ENCODE results near the gene ARHGEF17. TPM values are rescaled to one million over a fixed set of nuclear protein-coding genes. Genes with fewer than 3 reads are reported as not detected.

The ARHGEF17 gene
- total and polyA plus RNA-seq, 2 donors (not counting 1 experiment from before 2014, with no cell fraction given): 42.8 to 43.1 TPM

- no peak overlapping the region for H3K27ac ChIP-seq (ENCODE audit: insufficient read depth, low read length)
- no peak overlapping the region for H3K4me2 ChIP-seq (ENCODE audit: extremely low read depth, insufficient read depth, low read length)
- H3K4me1 ChIP-seq (ENCODE audit: control insufficient read depth, extremely low read depth, insufficient read depth, low read length): no peaks in the 10 kb centered on the region
- H4K20me1 ChIP-seq (ENCODE audit: control insufficient read depth, extremely low read depth, insufficient read depth, low read length): no peaks in the 10 kb centered on the region
- H3K79me2 ChIP-seq (ENCODE audit: control insufficient read depth, insufficient read depth, low read length): no peaks in the 10 kb centered on the region
- H3K27me3 ChIP-seq (ENCODE audit: control insufficient read depth, insufficient read depth, low read length): no peaks in the 10 kb centered on the region
- H3K36me3 ChIP-seq (ENCODE audit: control insufficient read depth, insufficient read depth, low read length): peaks cover 6% of the 10 kb centered on the region
- H2AFZ ChIP-seq (ENCODE audit: low read length): no peak overlapping the region
- no peak overlapping the region for H3K9ac ChIP-seq (ENCODE audit: insufficient read depth, low read length)
- TF ChIP-seq EZH2 (IDR thresholded peaks at IDR 0.05; ENCODE audit: low read length, missing control alignments) (no peak), CTCF (conservative IDR thresholded peaks at IDR 0.05 in 1 of 2, IDR thresholded peaks at IDR 0.05 in 1 of 2; ENCODE audit: low read depth in 1 of 2, low read length in 2 of 2) (no peak)
- H3K9me3 ChIP-seq (ENCODE audit: control insufficient read depth, insufficient read depth, low read depth, low read length): no peaks in the 10 kb centered on the region
- no peak for DNase-seq (ENCODE audit: low read depth in 2 of 2)
- no peak overlapping the region for H3K4me3 ChIP-seq (replicated peaks in 1 of 4; ENCODE audit: control extremely low read depth in 1 of 4, insufficient read depth in 1 of 4, low read depth in 3 of 4, low read length in 4 of 4)
These were observed 89.5 kb downstream of the ARHGEF17 start for GRCh38 chr11:73397468-73398131.

GRCh38 chr11:73398132-73398526 is 90.1 kb downstream of the ARHGEF17 start:
- no peak overlapping the region for H3K9ac ChIP-seq (ENCODE audit: insufficient read depth, low read length)
- H3K9me3 ChIP-seq (ENCODE audit: control insufficient read depth, insufficient read depth, low read depth, low read length): no peaks in the 10 kb centered on the region
- no peak overlapping the region for H3K27ac ChIP-seq (ENCODE audit: insufficient read depth, low read length)
- no peak overlapping the region for H2AFZ ChIP-seq (ENCODE audit: low read length)
- DNase-seq (ENCODE audit: low read depth in 2 of 2): no peak
- no peak overlapping the region for H3K4me2 ChIP-seq (ENCODE audit: extremely low read depth, insufficient read depth, low read length)
- H3K27me3 ChIP-seq (ENCODE audit: control insufficient read depth, insufficient read depth, low read length): no peaks in the 10 kb centered on the region
- no peaks in the 10 kb centered on the region for H3K79me2 ChIP-seq (ENCODE audit: control insufficient read depth, insufficient read depth, low read length)
- H3K4me1 ChIP-seq (ENCODE audit: control insufficient read depth, extremely low read depth, insufficient read depth, low read length): no peaks in the 10 kb centered on the region
- H3K36me3 ChIP-seq (ENCODE audit: control insufficient read depth, insufficient read depth, low read length): peaks cover 6% of the 10 kb centered on the region
- no peak for TF ChIP-seq EZH2 (IDR thresholded peaks at IDR 0.05; ENCODE audit: low read length, missing control alignments)
- no peak for TF ChIP-seq CTCF (conservative IDR thresholded peaks at IDR 0.05 in 1 of 2, IDR thresholded peaks at IDR 0.05 in 1 of 2; ENCODE audit: low read depth in 1 of 2, low read length in 2 of 2)
- no peaks in the 10 kb centered on the region for H4K20me1 ChIP-seq (ENCODE audit: control insufficient read depth, extremely low read depth, insufficient read depth, low read length)
- no peak overlapping the region for H3K4me3 ChIP-seq (replicated peaks in 1 of 4; ENCODE audit: control extremely low read depth in 1 of 4, insufficient read depth in 1 of 4, low read depth in 3 of 4, low read length in 4 of 4)

DNA sequence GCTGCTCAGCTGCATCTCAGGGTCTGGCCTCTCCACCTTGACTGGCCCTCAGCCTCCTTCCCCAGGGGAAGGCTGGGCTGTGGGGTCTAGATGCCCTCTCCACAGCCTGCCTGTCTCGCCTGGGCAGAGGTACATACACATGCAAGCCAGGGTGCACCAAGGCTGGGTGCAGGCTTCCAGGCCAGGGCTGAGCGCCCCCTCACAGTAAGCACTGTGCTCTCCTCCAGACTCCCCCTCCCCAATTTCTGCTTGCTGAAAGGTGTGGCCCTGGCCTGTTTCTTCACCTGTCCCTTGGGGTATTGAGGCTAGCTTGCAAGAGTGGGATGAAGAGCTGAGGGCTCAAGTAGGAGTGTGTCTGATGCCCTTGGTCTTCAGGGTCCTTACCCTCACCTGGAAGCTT is 90.6 kb downstream of the ARHGEF17 start:
- H3K27me3 ChIP-seq (ENCODE audit: control insufficient read depth, insufficient read depth, low read length): no peaks in the 10 kb centered on the region
- H3K9me3 ChIP-seq (ENCODE audit: control insufficient read depth, insufficient read depth, low read depth, low read length): no peaks in the 10 kb centered on the region
- TF ChIP-seq EZH2 (IDR thresholded peaks at IDR 0.05; ENCODE audit: low read length, missing control alignments) (no peak), CTCF (conservative IDR thresholded peaks at IDR 0.05 in 1 of 2, IDR thresholded peaks at IDR 0.05 in 1 of 2; ENCODE audit: low read depth in 1 of 2, low read length in 2 of 2) (no peak)
- no peak overlapping the region for H3K4me3 ChIP-seq (replicated peaks in 1 of 4; ENCODE audit: control extremely low read depth in 1 of 4, insufficient read depth in 1 of 4, low read depth in 3 of 4, low read length in 4 of 4)
- no peak overlapping the region for H3K9ac ChIP-seq (ENCODE audit: insufficient read depth, low read length)
- no peak overlapping the region for H3K27ac ChIP-seq (ENCODE audit: insufficient read depth, low read length)
- DNase-seq (ENCODE audit: low read depth in 2 of 2): no peak
- H3K4me1 ChIP-seq (ENCODE audit: control insufficient read depth, extremely low read depth, insufficient read depth, low read length): no peaks in the 10 kb centered on the region
- no peak overlapping the region for H2AFZ ChIP-seq (ENCODE audit: low read length)
- no peak overlapping the region for H3K4me2 ChIP-seq (ENCODE audit: extremely low read depth, insufficient read depth, low read length)
- no peaks in the 10 kb centered on the region for H3K79me2 ChIP-seq (ENCODE audit: control insufficient read depth, insufficient read depth, low read length)
- H4K20me1 ChIP-seq (ENCODE audit: control insufficient read depth, extremely low read depth, insufficient read depth, low read length): no peaks in the 10 kb centered on the region
- peaks cover 6% of the 10 kb centered on the region for H3K36me3 ChIP-seq (ENCODE audit: control insufficient read depth, insufficient read depth, low read length)
